Epidermal melanocyte (primary cell): ENCODE results near the gene BTBD2.
A peak's percentile ranks its signal among the peaks of the same experiment; 100 is the strongest.

Source experiments
- DNase-seq: peaks from one replicate; pipeline ENCODE4 v3.0.0; 2011; ENCODE audit warnings: low spot score; ENCODE audit not compliant: insufficient read length

Gene BTBD2

DNA sequence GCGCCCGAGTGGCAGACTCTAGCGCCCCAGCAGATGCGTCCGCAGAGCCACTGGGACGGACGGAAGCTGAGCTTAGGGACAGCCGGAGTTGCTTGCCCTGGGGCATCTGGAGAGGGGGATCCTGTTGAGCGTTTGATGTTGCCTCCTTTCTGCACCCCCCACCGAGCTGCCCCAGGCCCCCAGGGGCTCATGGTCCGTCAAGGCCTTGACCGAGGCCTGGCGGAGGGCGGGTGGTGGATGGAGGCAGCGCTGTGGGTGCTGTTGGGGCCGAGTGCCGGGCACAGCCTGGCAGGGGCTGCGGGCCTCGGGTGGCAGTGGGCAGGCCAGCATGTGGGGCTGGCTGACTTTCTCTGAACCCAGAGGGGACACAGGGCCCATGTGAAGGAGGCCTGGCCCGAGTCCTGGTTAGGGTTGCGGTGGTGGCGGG lies 71.8 kb downstream of the BTBD2 start:
- DNase-seq = no peak

DNA sequence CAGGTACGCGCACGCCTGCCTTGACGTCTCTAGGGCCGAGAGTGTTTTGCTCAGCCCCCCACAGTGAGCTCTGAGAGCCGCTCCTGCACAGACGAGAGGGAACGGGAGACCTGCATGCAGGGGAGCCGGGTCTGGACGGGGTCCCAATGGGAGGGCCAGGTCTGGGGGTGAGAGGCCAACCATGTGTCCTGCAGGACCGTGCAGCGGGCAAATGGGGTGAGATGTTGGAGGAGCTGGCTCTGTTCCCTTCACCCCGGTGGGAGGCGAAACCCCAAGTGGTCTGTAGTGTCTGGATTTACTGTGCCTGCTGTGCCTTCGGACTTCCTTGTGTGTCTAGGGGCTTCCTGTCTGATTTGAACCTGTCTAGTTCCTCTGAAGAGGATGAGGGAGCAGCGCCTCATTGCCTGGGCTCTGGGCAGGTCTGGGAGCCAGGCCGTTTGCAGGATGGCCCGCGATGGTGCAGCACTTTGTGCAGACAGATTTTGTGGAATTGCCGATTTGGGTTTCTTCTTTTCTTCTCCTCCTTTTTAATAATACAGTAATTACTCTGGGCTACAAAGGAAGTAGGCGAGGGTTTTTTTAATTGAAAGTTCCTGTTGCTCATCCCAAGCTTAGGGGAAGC lies 72.5 kb downstream of the BTBD2 start:
- no peak for DNase-seq

DNA sequence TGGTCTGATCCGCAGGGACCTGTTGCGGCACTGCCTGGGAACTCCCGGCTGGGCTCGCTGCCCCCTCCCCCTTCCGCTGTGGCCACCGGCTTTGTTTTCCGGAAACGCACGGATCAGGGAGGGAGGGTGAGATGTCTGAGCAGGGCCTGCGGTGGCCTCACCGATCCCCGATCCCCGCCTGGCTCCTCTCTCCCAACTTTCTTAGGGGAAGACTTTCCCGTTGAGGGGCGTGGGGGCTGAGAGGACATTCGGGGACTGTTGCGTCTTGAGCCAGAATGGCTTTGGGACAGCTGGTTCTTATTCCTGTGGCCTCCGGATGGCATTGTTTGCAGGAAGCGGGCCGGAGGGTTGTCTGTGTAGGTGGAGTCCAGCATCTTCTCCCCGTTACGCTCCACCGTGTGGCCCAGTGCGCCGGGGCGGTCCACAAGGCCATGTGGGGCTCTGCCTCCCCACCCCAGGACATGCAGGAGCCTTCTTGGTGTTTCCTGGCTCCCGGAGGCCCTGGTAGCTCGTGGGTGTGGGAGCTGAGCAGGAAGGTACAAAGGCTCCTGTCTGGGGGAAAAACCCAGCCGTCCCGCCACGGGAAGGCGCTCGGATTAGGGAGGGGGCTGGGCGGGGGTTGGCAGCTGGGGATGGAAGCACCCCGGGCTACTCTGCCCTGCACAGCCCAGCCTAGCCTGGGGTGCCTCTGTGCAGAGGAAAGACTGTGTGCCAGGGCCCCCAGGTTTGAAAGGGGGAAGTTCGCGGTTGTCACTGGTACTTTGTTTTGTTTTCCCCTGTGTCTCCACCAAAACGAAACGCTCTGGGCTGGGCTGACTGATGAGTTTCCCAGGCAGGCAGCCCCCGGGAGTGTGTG lies 73.2 kb downstream of the BTBD2 start:
- peak; percentile 74 for DNase-seq

DNA sequence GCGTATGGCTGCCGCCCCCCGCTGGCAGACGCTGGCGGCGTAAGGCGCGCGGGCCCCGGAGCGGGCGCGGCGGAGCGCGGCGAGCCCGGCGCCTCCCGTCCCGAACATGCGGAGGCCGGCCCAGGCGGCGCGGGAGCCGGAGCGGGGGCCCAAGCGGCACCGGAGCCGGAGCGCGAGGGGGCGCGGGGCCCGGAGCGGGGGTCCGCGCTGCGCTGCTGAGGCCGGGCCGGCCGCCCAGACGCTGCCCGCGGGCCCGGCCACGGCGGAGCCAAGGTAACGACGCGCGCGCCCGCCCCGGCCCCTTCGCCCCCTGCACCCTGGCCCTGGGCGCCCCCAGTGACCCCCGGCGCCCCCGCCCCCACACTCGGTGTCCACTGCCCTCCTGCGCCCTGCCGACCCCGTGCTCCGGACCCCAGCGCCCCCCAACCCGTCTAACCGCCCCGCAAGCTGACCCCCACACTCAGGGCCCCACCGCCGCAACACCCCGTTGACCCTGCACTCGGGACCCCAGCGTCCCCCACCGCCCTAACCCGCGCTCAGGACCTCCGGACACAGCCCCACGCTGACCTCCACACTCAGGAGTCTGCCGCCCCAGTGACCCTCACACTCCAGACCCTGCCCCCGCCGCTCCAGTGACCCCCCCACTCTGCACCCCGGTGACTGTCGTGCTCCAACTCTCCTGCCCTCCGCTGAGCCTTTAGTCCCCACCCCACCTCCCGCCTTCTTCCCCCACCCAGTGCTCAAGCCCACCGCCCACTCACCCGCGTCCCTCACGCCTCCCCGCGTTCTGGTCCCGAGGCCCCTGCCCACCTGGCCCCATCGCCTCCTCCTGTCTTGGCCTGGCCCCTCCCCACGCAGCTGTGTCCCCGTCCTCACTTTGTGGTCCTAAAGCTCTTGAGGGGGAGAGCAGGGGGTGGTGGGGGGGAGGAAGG lies 74.1 kb downstream of the BTBD2 start, which contains the start of gene CSNK1G2:
Gene CSNK1G2 (plus strand): TSS at position 27 of the 932 bp plus-strand sequence. CDS start 28,601 bp downstream, outside the sequence.
- DNase-seq = peak; percentile 89

- DNase-seq = no peak
Measured at GRCh38 chr19:1938071-1938470, 77.4 kb downstream of the BTBD2 start.

GRCh38 chr19:1936916-1937610 lies 78.5 kb downstream of the BTBD2 start:
- no peak for DNase-seq

DNA sequence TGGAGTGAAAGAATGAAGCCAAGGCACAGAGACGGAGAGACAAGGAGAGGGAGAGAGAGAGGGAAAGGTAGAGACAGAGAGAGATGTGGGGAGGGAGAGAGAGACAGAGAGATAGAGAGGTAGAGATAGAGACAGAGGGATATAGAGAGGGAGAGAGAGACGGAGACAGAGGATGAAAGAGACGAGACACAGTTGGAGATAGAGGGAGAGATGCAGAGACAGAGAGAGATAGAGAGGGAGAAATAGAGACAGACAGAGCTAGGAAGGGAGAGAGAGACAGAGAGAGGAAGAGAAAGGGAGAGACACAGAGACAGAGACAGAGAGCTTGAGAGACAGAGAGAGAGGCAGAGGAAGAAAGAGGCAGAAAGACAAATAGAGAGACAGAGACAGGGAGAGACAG lies 79.1 kb downstream of the BTBD2 start:
- DNase-seq = no peak

- DNase-seq = no peak
Measured at GRCh38 chr19:1935484-1936208, 79.9 kb downstream of the BTBD2 start.
